MM.1S (cell line): ENCODE results near the gene DRD1.

Experiments
- DNase-seq: peaks from one replicate; pipeline ENCODE4 v3.0.0-alpha.2; 2015
- H2AFZ ChIP-seq: fragments of 300-600 bp; sonication (generic); 2 replicates; pipeline ENCODE4 v1.6.0; 2016; ENCODE audit warnings: antibody characterized with exemption, low read length
- H3F3A ChIP-seq: fragments of 300-600 bp; sonication (generic); 2 replicates; pipeline ENCODE4 v1.6.1; 2016; ENCODE audit warnings: mild to moderate bottlenecking, antibody characterized with exemption, low read length, moderate library complexity, mixed read lengths; ENCODE audit not compliant: insufficient read depth
- H3K27ac ChIP-seq: fragments of 300-600 bp; sonication (generic); 2 replicates; pipeline ENCODE4 v1.5.1; 2016; ENCODE audit warnings: mild to moderate bottlenecking, low read length
- H3K27me3 ChIP-seq: fragments of 300-600 bp; sonication (generic); replicated peaks from 2 replicates; pipeline ENCODE4 v1.6.0; 2016; ENCODE audit warnings: low read length; ENCODE audit not compliant: insufficient read depth
- H3K36me3 ChIP-seq: fragments of 300-600 bp; sonication (generic); replicated peaks from 2 replicates; pipeline ENCODE4 v1.6.1; 2016; ENCODE audit warnings: mild to moderate bottlenecking, low read length, mixed read lengths; ENCODE audit not compliant: insufficient read depth
- H3K4me1 ChIP-seq: fragments of 300-600 bp; sonication (generic); 2 replicates; pipeline ENCODE4 v1.6.1; 2016; ENCODE audit warnings: low read length, mixed read lengths
- H3K4me2 ChIP-seq: fragments of 300-600 bp; sonication (generic); 2 replicates; pipeline ENCODE4 v1.6.0; 2016; ENCODE audit warnings: low read depth, low read length
- H3K4me3 ChIP-seq: fragments of 300-600 bp; sonication (generic); 2 replicates; pipeline ENCODE4 v1.5.1; 2016; ENCODE audit warnings: low read length, mixed read lengths
- H3K79me2 ChIP-seq: fragments of 300-600 bp; sonication (generic); 2 replicates; pipeline ENCODE4 v1.6.1; 2016; ENCODE audit warnings: mixed run types, low read length, mixed read lengths
- H3K9ac ChIP-seq: fragments of 300-600 bp; sonication (generic); 2 replicates; pipeline ENCODE4 v1.6.1; 2016; ENCODE audit warnings: low read length, mixed read lengths
- H3K9me2 ChIP-seq: fragments of 300-600 bp; sonication (generic); replicated peaks from 2 replicates; pipeline ENCODE4 v1.6.1; 2016; ENCODE audit warnings: mild to moderate bottlenecking, low read length, mixed read lengths; ENCODE audit not compliant: insufficient read depth
- H3K9me3 ChIP-seq: fragments of 300-600 bp; sonication (generic); replicated peaks from 2 replicates; pipeline ENCODE4 v1.6.1; 2016; ENCODE audit warnings: mild to moderate bottlenecking, low read length, mixed read lengths; ENCODE audit not compliant: insufficient read depth
- H4K20me1 ChIP-seq: fragments of 300-600 bp; sonication (generic); 2 replicates; pipeline ENCODE4 v1.6.1; 2016; ENCODE audit warnings: mild to moderate bottlenecking, low read length, moderate library complexity, mixed read lengths; ENCODE audit not compliant: insufficient read depth
- EZH2 ChIP-seq: fragments of 300-600 bp; sonication (generic); optimal IDR thresholded peaks from 2 replicates; pipeline ENCODE3; 2017; ENCODE audit warnings: low read depth, mild to moderate bottlenecking, antibody characterized with exemption, low read length, mixed read lengths
- EZH2phosphoT487 ChIP-seq: fragments of 300-600 bp; sonication (generic); IDR thresholded peaks from 2 replicates; pipeline ENCODE4 v1.6.1; 2018; ENCODE audit warnings: antibody characterized with exemption, low read length
- TF ChIP-seq, protein P1 (sequence below): fragments of 300-600 bp; sonication (generic); IDR thresholded peaks from 2 replicates; pipeline ENCODE4 v1.5.1; 2016; ENCODE audit warnings: antibody characterized with exemption, low read length, mixed read lengths

Gene DRD1

DNA sequence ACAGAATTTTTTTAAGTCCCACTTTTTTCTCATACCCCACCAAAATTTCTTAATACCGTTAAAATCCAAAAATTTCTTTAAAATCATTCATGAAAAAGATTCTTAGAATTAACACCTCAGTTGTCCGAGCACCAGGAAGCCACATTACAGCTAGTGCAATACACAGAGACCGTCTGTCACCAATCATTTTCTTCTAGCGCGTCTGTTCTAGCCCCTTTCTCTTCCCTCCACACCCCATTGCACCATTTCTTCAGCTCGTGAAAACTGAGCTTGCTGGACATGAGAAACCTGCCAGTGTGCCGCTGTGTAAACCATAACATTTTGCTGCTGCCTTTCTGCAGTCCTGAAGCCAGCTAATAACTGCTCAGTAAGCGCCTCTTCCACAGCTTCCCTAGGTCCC is 39.4 kb upstream of the DRD1 start:
- Histone ChIP-seq H3K9me3 (no peaks in the 10 kb centered on the region), H2AFZ (no peak overlapping the region), H3F3A (no peaks in the 10 kb centered on the region), H3K4me2 (no peak overlapping the region), H3K4me1 (peaks cover 10% of the 10 kb centered on the region), H3K27me3 (no peaks in the 10 kb centered on the region), H3K79me2 (peaks cover 98% of the 10 kb centered on the region), H3K27ac (no peak overlapping the region), H3K36me3 (no peaks in the 10 kb centered on the region; the same call in 1 of the 2 replicates), H4K20me1 (peaks cover 31% of the 10 kb centered on the region; the same call in 1 of the 2 replicates), H3K9ac (no peak overlapping the region), H3K4me3 (no peak overlapping the region), H3K9me2 (no peaks in the 10 kb centered on the region)
- no peak for TF ChIP-seq EZH2
- TF ChIP-seq EZH2phosphoT487: no peak
- TF ChIP-seq, protein P1, sequence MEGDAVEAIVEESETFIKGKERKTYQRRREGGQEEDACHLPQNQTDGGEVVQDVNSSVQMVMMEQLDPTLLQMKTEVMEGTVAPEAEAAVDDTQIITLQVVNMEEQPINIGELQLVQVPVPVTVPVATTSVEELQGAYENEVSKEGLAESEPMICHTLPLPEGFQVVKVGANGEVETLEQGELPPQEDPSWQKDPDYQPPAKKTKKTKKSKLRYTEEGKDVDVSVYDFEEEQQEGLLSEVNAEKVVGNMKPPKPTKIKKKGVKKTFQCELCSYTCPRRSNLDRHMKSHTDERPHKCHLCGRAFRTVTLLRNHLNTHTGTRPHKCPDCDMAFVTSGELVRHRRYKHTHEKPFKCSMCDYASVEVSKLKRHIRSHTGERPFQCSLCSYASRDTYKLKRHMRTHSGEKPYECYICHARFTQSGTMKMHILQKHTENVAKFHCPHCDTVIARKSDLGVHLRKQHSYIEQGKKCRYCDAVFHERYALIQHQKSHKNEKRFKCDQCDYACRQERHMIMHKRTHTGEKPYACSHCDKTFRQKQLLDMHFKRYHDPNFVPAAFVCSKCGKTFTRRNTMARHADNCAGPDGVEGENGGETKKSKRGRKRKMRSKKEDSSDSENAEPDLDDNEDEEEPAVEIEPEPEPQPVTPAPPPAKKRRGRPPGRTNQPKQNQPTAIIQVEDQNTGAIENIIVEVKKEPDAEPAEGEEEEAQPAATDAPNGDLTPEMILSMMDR: no peak
- DNase-seq: no peak

- Histone ChIP-seq H3K27me3 (peaks cover 11% of the 10 kb centered on the region; the same call in 1 of the 2 replicates), H4K20me1 (peaks cover 9% of the 10 kb centered on the region; the same call in 1 of the 2 replicates), H3K27ac (peak overlapping the region; percentile 31; the same call in 1 of the 2 replicates), H3K4me3 (peak overlapping the region; percentile 94), H3K9me3 (no peaks in the 10 kb centered on the region), H3K36me3 (no peaks in the 10 kb centered on the region; the same call in 1 of the 2 replicates), H2AFZ (peak overlapping the region; percentile 68), H3K9me2 (no peaks in the 10 kb centered on the region), H3K79me2 (peaks cover 58% of the 10 kb centered on the region), H3K4me1 (peaks cover 10% of the 10 kb centered on the region), H3F3A (no peaks in the 10 kb centered on the region), H3K4me2 (peak overlapping the region; percentile 70), H3K9ac (peak overlapping the region; percentile 88)
- TF ChIP-seq EZH2phosphoT487: no peak
- no peak for TF ChIP-seq EZH2
- TF ChIP-seq, protein P1: no peak
- peak; percentile 21 for DNase-seq
Measured at GRCh38 chr5:175479125-175479881, 35.3 kb upstream of the DRD1 start.

DNA sequence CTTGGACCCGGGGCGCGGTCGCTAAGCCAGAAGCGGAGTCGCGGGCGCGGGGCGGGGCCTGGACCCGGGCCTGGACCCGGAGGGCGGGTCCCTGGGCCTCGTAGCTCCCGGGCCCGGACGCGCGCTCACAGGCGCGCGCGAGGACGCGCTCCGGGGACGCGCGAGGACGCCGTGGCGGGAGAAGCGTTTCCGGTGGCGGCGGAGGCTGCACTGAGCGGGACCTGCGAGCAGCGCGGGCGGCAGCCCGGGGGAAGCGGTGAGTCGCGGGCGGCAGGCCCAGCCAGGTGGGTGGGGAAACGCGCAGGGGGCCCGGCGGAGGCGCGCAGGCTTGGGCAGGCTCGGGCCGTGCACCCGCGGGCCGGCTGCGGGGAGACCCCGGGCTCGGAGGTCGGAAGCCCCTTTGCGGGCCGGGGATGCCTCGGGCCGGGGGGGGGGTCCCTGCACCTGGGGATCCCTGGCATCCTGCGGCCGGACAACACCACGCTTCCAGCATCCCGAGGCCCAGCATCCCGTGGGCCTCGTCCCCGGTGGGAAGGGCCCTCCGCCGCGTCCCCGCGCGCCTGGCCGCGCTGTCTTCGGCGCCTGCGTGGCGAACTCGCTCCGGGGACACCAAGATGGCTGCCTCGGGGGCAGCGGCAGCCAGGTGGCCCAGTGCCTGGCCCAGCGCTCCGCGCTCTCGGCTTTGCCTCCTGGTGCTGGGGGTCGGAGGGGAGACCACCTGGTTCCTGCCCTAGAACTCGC is 34.6 kb upstream of the DRD1 start, which contains the start of gene SFXN1:
SFXN1 (plus strand) TSS at position 177 of the 741 bp plus-strand sequence. CDS start 13,544 bp downstream, outside the sequence.
- no peaks in the 10 kb centered on the region for H3F3A ChIP-seq
- H2AFZ ChIP-seq: peak within 1 kb of the TSS; percentile 68
- DNase-seq: peak; percentile 84
- H3K27me3 ChIP-seq: peaks cover 11% of the 10 kb centered on the region; the same call in 1 of the 2 replicates
- H3K79me2 ChIP-seq: peaks cover 51% of the 10 kb centered on the region
- no peaks in the 10 kb centered on the region; the same call in 1 of the 2 replicates for H3K36me3 ChIP-seq
- H3K9ac ChIP-seq: peak within 1 kb of the TSS; percentile 88
- peak within 1 kb of the TSS; percentile 94 for H3K4me3 ChIP-seq
- H3K4me2 ChIP-seq: peak within 1 kb of the TSS; percentile 85
- TF ChIP-seq, protein P1: no peak
- no peak for TF ChIP-seq EZH2phosphoT487
- TF ChIP-seq EZH2: no peak
- H3K9me3 ChIP-seq: no peaks in the 10 kb centered on the region
- H4K20me1 ChIP-seq: peaks cover 9% of the 10 kb centered on the region; the same call in 1 of the 2 replicates
- peaks cover 10% of the 10 kb centered on the region for H3K4me1 ChIP-seq
- no peaks in the 10 kb centered on the region for H3K9me2 ChIP-seq
- H3K27ac ChIP-seq: peak within 1 kb of the TSS; percentile 31; the same call in 1 of the 2 replicates
